DOHH2 (cell line): ENCODE measurements around the gene ELOB.
A peak's percentile ranks its signal among the peaks of the same experiment; 100 is the strongest.

Experiments
- CTCF ChIP-seq: fragments of 200-600 bp; sonication (generic); IDR thresholded peaks from one replicate; pipeline ENCODE4 v1.5.1; 2014; ENCODE audit warnings: antibody characterized with exemption, mild to moderate bottlenecking, low read depth, low read length; ENCODE audit not compliant: poor library complexity, severe bottlenecking
- EZH2phosphoT487 ChIP-seq: fragments of 200-600 bp; sonication (generic); IDR thresholded peaks from 2 replicates; pipeline ENCODE4 v1.6.1; 2017; ENCODE audit warnings: borderline replicate concordance, mild to moderate bottlenecking, antibody characterized with exemption, low read length, moderate library complexity, mixed read lengths

GRCh38 chr16:2770057-2770951 lies 6.8 kb downstream of the ELOB start:
- TF ChIP-seq CTCF: peak; percentile 41
- TF ChIP-seq EZH2phosphoT487: no peak
